Jurkat, Clone E6-1 (cell line): ENCODE results near the gene SH3BP1.

ENCODE experiments used
- DNase-seq: peaks from one replicate; pipeline ENCODE4 v3.0.0-alpha.2; 2011; ENCODE audit warnings: low read depth, low spot score
- H3K4me3 ChIP-seq: 2 replicates; pipeline ENCODE4 v1.5.1; 2011; ENCODE audit warnings: mild to moderate bottlenecking, low read length, control low read depth, moderate library complexity

The SH3BP1 gene

GRCh38 chr22:37672206-37672919 lies 32.9 kb downstream of the SH3BP1 start:
- peak; percentile 57 for DNase-seq
- no peak overlapping the region for H3K4me3 ChIP-seq

- no peak overlapping the region for H3K4me3 ChIP-seq
- DNase-seq: no peak
Measured at GRCh38 chr22:37672920-37673455, 33.5 kb downstream of the SH3BP1 start.

- DNase-seq: no peak
Measured at GRCh38 chr22:37674248-37674647, 34.8 kb downstream of the SH3BP1 start.

GRCh38 chr22:37674951-37675929 lies 35.8 kb downstream of the SH3BP1 start, which contains the start of gene LGALS1:
Gene LGALS1, plus strand, starts transcription at chr22:37675636. Its CDS starts 67 bp downstream, at chr22:37675703.
- H3K4me3 ChIP-seq: peak within 1 kb of the TSS; percentile 65
- peak; percentile 55 for DNase-seq

More at GRCh38 chr22:37674248-37674647, 34.8 kb downstream of the SH3BP1 start:
- no peak overlapping the region for H3K4me3 ChIP-seq

- H3K4me3 ChIP-seq: peak overlapping the region; percentile 65
Measured at GRCh38 chr22:37675930-37676735, 36.7 kb downstream of the SH3BP1 start.

GRCh38 chr22:37676736-37677492 lies 37.4 kb downstream of the SH3BP1 start:
- H3K4me3 ChIP-seq: peak overlapping the region; percentile 65
- DNase-seq: peak; percentile 90

More at GRCh38 chr22:37675930-37676735, 36.7 kb downstream of the SH3BP1 start:
- DNase-seq: no peak

- peak overlapping the region; percentile 65 for H3K4me3 ChIP-seq
- no peak for DNase-seq
Measured at GRCh38 chr22:37677493-37677974, 38.1 kb downstream of the SH3BP1 start.

- DNase-seq: no peak
- H3K4me3 ChIP-seq: no peak overlapping the region
Measured at GRCh38 chr22:37678372-37678771, 38.9 kb downstream of the SH3BP1 start.

GRCh38 chr22:37679670-37680069 lies 40.2 kb downstream of the SH3BP1 start:
- no peak overlapping the region for H3K4me3 ChIP-seq
- DNase-seq: no peak

GRCh38 chr22:37680191-37680851 lies 40.9 kb downstream of the SH3BP1 start:
- DNase-seq: no peak
- no peak overlapping the region for H3K4me3 ChIP-seq

GRCh38 chr22:37681001-37681424 lies 41.5 kb downstream of the SH3BP1 start:
- no peak for DNase-seq
- no peak overlapping the region for H3K4me3 ChIP-seq

- no peak overlapping the region for H3K4me3 ChIP-seq
- peak; percentile 61 for DNase-seq
Measured at GRCh38 chr22:37681556-37682049, 42.1 kb downstream of the SH3BP1 start.

- no peak overlapping the region for H3K4me3 ChIP-seq
- no peak for DNase-seq
Measured at GRCh38 chr22:37684803-37685615, 45.5 kb downstream of the SH3BP1 start.

- DNase-seq: peak; percentile 86
- peak within 1 kb of the TSS; percentile 72 for H3K4me3 ChIP-seq
Measured at GRCh38 chr22:37686002-37686982, 46.8 kb downstream of the SH3BP1 start, which contains the start of gene NOL12. Gene NOL12, plus strand, starts transcription at chr22:37686343. Its CDS starts 50 bp downstream, at chr22:37686393.

GRCh38 chr22:37690407-37690806 lies 50.9 kb downstream of the SH3BP1 start:
- H3K4me3 ChIP-seq: no peak overlapping the region
- DNase-seq: no peak
